ENCODE results near the gene NECAB2.

NECAB2 gene

GRCh38 chr16:83967838-83968305, at the start of gene NECAB2:
TSS of gene NECAB2 (plus strand) at chr16:83968244. CDS start at chr16:83968649, 405 bp downstream.
- no peak for DNase-seq

- no peak for DNase-seq
Measured at GRCh38 chr16:83920894-83921491, 47.1 kb upstream of the NECAB2 start.

GRCh38 chr16:83923581-83924365, 44.3 kb upstream of the NECAB2 start:
- DNase-seq = no peak

- DNase-seq = no peak
Measured at GRCh38 chr16:83924686-83925085, 43.4 kb upstream of the NECAB2 start.

GRCh38 chr16:83925095-83925905, 42.7 kb upstream of the NECAB2 start:
- DNase-seq = no peak

GRCh38 chr16:83925957-83926725, 41.9 kb upstream of the NECAB2 start:
- no peak for DNase-seq

- peak; percentile 64 for DNase-seq
Measured at GRCh38 chr16:83926726-83927397, 41.2 kb upstream of the NECAB2 start.

- no peak for DNase-seq
Measured at GRCh38 chr16:83928341-83929055, 39.5 kb upstream of the NECAB2 start.

GRCh38 chr16:83929811-83930555, 38.1 kb upstream of the NECAB2 start:
- DNase-seq = no peak

- no peak for DNase-seq
Measured at GRCh38 chr16:83930730-83931500, 37.1 kb upstream of the NECAB2 start.

- DNase-seq = no peak
Measured at GRCh38 chr16:83931556-83931955, 36.5 kb upstream of the NECAB2 start.

- DNase-seq = no peak
Measured at GRCh38 chr16:83932304-83932703, 35.7 kb upstream of the NECAB2 start.

GRCh38 chr16:83932955-83933673, 34.9 kb upstream of the NECAB2 start:
- DNase-seq = no peak

GRCh38 chr16:83933885-83934683, 34.0 kb upstream of the NECAB2 start:
- no peak for DNase-seq

GRCh38 chr16:83934684-83934977, 33.4 kb upstream of the NECAB2 start:
- no peak for DNase-seq

- DNase-seq = no peak
Measured at GRCh38 chr16:83935005-83935857, 32.8 kb upstream of the NECAB2 start.

- DNase-seq = no peak
Measured at GRCh38 chr16:83935858-83936255, 32.2 kb upstream of the NECAB2 start.
